Stimulated activated CD8-positive, alpha-beta memory T cell treated with anti-CD3 and anti-CD28 coated beads, Interleukin-15, amount 100 ng/mL, for 48 hours (primary cell): ENCODE results near the gene SEC61G.

Experiments
- DNase-seq, 2 donors: peaks; one replicate each; pipeline ENCODE4 v3.0.0-alpha.2; 2020; ENCODE audit warnings: low read depth in 2 of 2

SEC61G gene

DNA sequence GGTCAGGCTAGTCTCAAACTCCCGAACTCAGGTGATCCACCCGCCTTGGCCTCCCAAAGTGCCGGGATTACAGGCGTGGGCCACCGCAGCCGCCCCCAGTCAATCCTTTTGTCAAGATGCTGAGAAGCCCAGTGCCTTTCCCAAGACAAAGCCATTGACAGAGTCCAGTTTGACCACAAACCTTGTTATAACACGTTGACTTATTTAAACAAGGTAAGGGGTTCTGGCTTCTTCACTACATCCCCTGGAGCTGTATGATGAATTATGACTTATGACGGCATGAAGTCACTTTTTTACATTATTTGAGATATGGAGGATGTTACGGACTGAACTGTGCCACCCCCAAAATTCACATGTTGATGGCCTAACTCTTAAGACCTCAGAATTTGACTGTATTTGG, 5.8 kb upstream of the SEC61G start:
- DNase-seq = no peak

DNA sequence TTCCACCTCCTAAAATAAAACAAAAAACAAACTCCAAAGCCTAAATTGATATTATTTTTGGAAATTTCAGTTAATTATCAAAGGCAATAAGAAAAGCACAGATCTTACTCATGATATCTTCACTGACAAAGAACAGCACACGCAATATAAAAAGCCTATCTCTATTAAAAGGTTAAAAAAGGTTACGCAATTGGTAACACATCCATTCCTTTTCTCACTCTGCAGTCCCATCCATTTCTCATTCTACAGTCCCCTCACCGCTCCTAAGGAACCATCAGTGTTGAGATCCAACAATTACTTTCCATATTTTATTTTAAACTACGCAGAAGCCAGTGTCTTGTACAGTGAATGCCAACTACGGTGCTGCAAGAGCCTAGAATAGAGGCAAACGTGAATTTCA, 1.3 kb downstream of the SEC61G start:
- no peak for DNase-seq

DNA sequence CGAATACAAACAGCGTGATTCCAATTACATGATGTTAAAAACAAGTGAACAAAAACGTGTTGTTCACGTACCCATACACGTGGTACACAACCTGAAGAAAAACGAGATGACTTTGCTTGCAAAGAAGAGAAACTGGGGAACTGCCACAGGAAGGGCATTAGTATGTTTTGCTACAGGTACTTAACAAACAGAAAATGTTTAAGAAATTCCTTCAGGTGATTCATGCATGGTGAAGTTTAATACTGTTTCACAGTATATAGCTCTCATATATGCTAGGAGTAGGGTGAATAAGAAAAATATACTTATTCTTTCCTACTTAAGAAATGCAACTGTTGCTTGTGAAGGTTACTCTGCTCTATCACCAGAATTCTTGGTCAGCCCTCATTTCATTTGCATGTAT, 9.8 kb downstream of the SEC61G start:
- DNase-seq = no peak

DNA sequence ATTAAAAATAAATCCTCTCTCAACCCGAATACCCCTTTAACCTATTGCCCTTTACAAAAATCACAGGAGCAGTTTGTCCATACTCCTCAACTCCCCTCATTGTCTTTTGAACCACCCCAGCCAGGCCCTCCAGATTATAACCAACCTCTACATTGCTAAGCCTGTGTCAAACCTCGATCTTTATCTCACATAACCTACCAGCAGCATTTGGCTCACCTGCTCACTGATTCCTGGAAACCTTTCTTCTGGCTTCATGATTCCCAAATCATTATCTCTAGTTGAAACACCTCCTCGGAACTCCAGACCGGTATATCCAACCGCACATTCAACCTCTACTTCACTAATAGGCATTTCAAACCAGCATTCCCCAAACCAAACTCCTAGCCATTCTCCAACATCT, 11.8 kb downstream of the SEC61G start:
- no peak for DNase-seq

DNA sequence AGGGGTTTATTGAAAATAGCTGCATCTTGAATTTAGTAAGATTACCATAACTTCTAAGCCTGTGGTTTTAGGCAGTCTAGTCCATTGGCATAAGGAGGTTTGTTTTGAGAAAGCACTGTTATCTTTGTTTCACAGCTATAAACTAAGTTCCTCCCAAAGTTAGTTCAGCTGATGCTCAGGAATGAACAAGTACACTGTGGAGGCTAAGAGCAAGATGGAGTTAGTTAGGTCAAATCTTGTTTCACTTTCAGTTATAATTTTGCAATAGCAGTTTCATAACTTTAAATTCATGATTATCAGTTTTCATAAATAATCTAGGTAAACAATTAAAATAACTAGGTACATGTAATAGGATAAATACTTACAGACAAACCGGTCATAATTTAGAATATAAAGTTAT, 15.4 kb downstream of the SEC61G start:
- DNase-seq = no peak

DNA sequence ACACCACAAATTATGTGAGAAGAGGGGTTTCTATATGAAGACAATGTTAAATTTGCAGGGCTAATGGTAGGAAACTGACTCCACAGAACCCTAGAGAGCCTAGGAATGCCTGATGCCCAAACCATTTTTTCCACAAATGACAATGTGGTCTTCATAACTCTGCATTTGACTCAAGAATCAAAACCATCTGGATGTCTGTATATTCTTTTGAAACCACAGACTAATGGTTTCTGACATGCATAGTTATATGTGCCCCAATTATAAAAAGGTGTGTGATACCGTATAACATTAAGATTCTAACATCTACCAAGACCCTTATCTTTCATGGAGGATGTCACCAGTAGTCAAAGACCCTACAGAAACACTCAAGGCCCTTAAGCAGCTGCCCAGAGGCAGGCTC, 20.3 kb downstream of the SEC61G start:
- no peak for DNase-seq

DNA sequence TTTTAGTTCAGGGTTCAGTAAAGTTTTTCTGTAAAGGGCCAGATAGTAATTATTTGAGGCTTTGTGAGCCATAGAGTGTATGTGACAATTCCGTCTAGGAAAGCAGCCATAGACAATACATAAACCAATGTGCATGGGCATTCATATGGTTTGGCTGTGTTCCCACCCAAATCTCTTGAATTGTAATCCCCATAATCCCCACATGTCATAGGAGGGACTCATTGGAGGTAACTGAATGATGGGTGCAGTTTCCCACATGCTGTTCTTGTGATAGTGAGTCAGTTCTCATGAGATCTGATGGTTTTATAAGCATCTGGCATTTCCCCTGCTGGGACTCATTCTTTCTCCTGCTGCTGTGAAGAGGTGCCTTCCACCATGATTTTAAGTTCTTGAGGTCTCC, 29.9 kb downstream of the SEC61G start:
- no peak for DNase-seq

DNA sequence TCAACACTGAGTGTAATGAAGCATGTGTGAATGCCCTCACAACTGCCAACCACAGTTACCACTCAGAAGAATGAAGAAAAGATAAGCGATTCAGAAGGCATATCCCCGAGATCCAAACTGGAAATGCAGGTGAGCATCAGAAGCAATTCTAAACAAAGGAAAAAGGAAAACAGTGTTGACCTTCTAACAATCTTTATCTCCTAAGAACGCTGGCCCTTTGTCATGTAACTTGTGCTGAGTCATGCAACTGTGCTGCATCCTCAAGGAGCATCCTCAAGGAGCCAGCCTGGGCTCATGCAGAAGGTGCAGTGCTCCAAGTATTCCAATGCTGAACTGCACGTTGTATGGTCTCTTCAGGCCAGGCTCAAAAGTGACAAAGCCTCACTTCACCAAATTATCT, 30.6 kb downstream of the SEC61G start:
- DNase-seq = no peak

DNA sequence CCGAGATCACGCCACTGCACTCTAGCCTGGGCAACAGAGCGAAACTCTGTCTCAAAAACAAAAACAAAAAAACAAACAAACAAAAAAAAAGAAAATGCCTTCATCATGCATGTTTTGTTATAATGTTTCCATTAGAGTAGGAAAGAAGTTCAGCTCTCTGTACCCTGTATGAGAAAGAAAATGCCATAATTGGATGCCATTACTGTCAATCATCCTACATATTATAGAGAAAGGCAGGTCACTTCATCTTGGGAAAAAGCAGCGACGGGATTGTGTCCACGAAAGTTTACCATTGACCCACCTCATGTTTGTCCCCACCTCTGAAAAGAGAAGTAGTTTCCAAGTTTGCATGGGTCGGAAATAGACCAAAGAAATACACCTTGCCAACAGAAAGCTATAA, 33.8 kb downstream of the SEC61G start:
- DNase-seq = no peak

DNA sequence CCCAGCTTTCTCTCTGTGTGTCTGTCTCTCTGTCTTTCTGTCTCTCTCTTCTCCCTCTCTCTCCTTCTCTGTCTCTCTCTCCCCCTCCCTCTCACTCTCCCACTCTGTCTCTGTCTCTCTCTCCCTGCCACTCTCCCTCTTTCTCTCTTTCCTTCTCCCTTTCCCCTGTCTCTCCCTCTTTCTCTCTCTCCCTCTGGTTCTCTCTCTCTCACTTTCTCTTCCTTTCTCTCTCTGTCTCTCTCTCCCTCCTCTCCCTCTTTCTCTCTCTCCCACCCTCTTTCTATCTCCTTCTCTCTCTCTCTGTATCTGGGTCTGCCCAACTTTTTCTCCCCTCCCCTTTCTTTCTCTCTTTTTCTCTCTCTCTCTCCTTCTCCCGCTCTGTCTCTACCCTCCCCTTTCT, 36.5 kb downstream of the SEC61G start:
- no peak for DNase-seq

DNA sequence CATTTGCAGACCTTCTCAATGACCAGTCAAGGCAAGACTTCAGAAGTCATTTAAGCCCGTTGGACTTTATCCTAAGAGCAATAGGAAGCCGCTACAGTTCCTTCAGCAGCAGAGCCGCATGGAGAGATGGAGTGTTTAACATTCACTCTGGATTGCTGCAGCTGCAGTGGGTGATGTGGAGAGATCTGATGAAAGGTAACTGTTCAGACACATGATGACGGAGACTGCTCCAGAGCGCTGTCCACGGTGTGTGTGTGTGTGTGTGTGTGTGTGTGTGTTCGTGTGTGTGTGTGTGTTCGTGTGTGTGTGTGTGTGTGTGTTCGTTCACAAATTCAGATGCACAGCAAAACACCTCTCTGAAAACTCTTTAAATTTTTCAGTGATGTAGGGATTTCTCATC, 37.0 kb downstream of the SEC61G start:
- DNase-seq = no peak

DNA sequence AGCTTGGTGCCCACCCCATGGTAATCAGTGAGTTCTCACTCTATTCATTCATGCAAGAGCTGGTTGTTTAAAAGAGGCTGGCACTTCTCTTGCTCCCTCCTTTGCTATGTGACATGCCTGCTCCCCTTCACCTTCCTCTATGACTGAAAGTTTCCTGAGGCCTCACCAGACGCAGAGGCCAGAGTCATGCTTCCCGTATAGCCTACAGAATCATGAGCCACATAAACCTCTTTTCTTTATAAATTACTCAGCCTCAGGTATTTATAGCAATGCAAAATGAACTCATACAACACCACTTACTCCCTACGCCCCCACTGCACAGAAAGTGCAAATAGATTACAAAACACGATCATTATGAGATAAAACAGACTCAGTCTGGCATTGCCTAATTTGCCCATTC, 39.0 kb downstream of the SEC61G start:
- DNase-seq = no peak

DNA sequence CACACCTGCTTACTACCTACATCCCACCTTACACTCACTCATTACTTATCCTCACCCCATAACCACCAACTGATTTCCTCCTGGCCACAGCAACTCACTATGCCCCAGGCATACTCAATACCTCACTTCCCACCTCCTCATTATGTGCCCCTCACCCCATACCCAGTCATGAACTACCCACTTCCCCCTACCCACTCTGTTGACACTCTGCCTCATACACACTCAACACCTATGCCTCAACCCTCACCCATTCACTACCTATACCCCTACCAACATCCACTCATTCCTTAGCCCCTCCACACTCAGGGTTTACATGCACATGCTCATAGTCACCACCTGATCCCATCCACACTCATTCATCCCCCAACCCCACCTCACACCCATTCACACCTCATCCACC, 39.6 kb downstream of the SEC61G start:
- DNase-seq = no peak

DNA sequence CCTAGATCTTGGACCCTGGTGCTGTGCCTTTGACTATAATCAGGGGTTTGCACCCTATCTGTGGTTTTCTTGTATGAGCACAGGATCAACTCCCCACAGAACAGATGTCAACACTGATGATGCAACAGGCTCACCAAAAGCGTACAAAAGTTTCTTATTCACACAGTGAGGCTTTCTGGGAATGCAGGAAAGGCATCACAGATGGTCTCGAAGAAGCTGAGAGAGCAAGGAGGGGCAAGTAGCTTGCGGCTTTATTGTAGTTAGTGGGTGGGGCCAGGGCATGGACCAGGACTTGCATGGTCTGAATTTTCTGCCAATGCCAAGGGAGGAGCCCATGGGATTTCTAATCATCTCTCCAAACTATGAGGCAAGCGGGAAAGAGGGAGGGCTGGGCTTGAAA, 46.2 kb downstream of the SEC61G start:
- DNase-seq = no peak

DNA sequence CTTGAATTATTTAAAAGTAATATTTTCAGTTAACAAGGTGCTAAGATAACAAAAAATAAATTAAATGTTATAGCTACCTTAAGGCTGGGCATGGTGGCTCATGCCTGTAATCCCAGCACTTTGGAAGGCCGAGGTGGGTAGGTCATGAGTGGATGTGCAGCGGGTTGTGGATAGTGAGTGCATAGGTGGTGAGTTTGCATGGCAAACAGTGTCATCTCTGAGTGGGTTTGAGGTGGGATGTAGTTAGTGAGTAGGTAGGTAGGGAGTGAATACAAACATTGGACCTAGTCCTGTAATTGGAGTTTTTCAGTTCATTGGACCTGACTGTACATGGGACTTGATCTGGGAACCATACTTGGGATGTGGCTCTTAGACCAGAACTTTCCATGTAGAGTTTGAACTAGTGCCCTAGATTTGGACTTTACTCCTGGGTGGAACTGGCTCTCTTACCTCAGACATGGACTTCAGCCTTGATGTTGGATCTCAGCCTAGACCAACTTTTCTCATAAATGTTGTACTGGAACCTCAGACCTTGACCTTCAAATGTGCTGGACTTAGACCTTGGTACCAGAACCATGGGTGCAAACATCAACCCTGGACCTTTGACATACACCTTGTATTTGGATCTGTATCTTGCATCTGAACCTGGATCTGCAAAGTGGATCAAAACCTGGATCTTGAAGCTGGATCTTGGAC, 47.0 kb downstream of the SEC61G start:
- no peak for DNase-seq

DNA sequence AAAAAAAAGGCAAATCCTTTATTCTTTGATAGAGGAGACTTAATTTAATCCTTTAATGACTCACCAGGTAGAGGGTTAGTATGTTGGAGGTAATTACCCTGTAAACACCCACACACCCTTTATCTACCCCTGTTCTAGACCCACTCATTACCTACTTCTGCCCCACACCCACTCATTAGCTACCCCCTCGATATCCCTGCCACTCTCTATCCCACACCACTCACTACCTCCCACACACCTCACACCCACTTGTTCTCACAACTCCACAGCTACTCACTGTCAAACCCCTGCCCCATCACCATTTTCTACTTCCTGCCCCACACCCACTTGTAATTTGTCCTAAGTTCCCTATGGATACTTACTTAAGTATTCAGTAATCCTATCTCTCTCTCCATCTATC, 49.7 kb downstream of the SEC61G start:
- no peak for DNase-seq

DNA sequence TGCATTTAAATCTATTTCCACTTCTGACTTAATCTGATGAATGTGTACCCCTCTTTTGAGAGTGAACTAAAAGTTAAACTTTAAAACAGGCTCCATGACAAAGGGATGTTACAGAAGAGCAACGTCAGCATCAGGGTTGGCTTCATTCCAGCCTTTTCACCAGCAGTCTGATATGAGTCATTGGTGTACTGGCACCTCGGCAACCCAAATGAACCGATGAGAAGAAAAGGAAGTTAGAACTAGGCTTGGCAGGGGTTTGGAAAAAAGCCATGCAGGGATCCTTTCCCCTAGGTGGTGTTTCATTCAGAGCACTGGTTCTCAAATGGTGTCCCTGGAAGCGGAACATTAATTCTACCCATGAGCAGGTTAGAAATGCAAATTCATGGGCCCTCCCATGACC, 53.6 kb downstream of the SEC61G start:
- no peak for DNase-seq

DNA sequence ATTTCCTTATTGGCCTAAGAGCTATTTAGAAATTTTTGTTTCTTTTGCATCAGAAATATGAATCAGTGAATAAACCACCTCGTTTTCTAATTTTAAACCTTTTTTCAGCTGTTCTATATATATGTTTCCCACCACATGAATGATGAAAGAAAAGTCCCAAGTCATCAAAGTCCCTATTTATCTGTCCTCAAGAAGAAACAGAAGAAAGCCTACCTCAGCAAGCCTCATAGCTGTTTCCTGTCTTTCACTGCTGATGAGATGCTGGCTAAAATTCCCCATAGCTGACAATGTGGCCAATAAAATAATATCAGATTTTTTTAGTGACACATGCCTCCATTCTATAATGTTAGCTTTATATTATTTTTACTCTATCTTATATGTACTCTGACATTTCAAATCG, 54.2 kb downstream of the SEC61G start:
- DNase-seq = no peak
